GM21576 (cell line): ENCODE measurements around the gene ALDH16A1.

Experiments used
- ATAC-seq: cut with Tn5 transposase; IDR thresholded peaks from one replicate; pipeline ENCODE4 v1.9.1; 2021; ENCODE audit warnings: mild to moderate bottlenecking, moderate library complexity; ENCODE audit not compliant: unreplicated experiment

Gene ALDH16A1

DNA sequence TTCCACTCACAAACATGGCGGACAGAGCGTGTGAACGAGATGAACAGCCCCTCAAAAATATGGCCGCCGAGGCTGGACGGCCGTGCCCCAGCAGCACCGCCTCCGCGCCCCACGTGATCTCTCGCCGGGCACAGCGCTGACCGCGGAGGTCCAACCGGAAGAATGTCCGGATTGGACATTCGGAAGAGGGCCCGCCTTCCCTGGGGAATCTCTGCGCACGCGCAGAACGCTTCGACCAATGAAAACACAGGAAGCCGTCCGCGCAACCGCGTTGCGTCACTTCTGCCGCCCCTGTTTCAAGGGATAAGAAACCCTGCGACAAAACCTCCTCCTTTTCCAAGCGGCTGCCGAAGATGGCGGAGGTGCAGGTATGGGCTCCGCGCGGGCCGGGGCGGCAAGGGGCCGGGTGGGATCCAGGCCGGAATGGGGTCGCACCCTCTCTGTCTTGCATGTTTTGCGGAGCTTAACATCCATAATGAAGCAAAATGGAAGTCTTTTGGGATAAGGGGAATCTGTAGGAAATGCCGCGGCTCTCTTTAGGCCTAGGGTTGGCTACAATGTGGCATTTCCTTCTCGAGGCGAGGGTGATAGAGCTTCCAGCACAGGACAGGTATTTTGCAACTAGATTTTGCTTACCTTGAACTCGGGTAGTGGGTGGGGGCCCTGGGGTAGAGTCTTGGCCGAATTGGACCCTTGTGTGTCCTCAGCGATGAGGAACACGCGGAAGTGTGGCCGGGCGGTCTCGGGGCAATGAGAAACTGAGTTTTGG lies 34.4 kb downstream of the ALDH16A1 start, which contains the start of gene RPL13A:
RPL13A (plus strand) TSS at position 332 of the 769 bp plus-strand sequence; CDS start at position 354, 22 bp downstream.
- peak; percentile 75 for ATAC-seq

DNA sequence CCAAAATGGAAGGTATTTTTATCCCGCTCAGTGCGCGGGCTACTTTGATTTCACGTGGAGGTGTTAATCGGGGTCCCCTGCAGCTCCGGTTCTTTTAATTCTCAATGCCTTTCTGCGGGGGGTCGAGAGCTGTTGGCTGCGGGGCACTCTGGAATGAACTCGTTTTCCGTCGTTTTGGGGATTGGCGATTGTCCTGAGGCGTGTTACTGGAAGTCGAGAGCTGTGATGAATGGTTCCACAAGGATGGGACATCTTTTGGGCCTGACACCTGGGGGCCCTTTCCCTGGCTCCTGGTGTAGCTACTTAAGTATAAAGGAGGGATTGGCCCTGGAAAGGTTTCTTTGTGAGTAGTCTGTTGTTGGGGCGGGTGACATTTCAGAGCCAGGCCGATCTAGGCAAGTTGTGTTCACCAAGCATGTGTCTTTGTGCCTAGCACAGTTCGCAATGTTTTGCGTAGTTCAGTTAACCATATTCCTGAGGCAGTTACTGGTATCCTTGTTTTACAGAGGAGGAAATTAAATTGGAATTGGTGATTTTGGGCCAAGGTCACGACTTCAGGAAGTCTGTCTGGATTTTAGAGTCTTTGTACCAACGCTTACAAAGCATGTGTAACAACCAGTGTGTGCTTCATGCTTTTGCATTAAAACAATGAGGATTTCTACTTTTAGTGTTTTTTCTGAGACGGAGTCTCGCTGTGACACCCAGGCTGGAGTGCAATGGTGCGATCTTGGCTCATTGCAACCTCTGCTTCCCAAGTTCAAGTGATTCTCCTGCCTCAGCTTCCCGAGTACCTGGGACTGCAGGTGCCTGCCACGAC lies 35.2 kb downstream of the ALDH16A1 start:
- ATAC-seq: no peak

DNA sequence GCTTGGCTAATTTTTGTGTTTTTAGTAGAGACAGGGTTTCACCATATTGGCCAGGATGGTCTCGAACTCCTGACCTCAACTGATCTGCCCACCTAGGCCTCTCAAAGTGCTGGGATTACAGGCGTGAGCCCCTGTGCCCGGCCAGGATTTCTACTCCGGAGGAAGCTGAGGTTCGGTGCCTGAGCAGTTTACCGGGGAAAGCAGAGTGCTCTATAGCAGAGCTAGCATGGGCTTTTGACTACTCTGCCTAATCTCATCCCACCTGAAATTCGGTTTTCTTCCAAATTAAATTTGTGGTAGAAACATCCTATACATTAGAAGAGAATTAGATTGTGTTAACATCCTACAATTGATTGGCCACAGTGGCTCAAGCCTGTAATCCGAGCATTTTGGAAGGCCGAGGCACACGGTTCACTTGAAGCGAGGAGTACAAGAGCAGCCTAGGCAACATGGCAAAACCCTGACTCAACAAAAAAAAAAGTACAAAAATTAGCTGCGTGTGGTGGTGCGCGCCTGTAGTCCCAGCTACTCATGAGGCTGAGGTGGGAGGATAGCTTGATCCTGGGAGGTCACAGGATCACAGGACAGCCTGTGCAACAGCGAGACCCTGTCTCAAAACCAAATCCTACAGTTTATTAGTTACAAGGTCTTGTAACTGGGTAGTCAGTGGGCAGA lies 36.0 kb downstream of the ALDH16A1 start:
- no peak for ATAC-seq

DNA sequence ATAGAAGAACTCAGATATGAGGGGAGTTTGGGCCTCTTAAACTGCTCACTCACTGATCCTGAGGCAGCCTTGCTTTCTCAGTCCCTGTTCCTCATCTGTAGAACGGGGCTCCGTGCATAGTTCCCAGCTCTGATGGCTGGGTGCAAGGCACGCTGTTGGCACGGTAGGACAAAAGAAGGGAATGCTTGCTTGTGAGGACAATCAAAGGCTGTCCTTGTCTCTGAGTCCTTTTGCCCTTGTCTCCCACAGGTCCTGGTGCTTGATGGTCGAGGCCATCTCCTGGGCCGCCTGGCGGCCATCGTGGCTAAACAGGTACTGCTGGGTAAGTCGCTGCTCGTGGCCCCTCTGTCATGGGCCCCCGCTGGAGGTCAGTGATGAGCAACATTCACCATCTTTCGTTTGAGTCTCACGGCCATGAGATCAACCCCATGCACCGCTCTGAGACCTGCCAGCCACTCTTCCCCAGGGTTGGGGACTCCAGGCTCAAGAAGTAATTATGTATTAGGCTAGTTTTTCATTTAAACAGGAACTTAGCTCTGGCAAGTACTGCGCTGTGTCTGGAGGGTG lies 36.7 kb downstream of the ALDH16A1 start:
- no peak for ATAC-seq

DNA sequence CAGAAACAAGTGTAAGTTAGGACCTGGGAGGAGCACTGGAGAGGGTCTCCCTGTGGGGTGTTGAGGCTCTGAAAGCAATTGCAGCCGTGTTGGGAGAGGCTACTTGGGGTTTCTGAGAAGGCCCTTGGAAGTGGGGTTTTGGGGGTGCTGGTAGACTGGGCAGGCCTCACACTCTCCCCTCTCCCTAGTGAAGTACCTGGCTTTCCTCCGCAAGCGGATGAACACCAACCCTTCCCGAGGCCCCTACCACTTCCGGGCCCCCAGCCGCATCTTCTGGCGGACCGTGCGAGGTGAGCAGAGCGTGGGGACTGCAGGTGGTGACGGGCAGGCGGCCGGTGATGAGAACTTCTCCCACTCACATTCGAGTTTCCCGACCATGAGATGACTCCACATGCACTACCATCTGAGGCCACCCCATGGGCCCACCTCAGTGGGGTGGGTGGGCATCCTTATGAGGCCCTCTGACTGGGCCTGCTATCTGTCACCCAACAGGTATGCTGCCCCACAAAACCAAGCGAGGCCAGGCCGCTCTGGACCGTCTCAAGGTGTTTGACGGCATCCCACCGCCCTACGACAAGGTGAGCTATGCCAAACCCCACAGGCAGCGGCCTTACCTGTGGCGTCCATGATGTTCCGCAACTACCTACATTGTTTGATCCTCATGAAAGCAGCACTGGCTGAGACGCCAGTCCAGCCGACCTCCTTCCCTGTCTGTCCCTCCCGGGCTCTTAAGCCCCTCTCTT lies 37.4 kb downstream of the ALDH16A1 start:
- no peak for ATAC-seq

DNA sequence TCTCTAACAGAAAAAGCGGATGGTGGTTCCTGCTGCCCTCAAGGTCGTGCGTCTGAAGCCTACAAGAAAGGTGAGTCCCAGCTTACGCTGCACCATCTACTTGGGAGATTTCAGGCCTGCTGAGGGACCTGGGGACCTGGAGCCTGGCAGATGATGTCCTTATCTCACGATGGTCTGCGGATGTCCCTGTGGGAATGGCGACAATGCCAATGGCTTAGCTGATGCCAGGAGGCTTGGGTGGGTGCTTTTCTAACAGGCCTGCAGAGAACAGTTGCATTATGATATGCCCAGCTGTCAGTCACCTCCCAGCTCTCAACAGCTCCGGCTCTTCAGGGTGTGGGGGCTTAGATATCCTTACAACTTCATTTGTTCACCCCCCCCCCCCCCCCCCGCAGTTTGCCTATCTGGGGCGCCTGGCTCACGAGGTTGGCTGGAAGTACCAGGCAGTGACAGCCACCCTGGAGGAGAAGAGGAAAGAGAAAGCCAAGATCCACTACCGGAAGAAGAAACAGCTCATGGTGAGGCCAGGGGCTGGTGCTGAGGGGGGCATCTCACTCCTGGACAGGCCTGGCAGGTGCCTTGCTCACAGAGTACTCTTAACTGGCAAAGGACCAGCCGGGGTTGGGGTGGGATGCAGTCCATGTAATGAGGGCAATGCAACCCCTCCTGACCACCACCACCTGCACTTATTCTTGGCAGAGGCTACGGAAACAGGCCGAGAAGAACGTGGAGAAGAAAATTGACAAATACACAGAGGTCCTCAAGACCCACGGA lies 38.2 kb downstream of the ALDH16A1 start:
- ATAC-seq: no peak

DNA sequence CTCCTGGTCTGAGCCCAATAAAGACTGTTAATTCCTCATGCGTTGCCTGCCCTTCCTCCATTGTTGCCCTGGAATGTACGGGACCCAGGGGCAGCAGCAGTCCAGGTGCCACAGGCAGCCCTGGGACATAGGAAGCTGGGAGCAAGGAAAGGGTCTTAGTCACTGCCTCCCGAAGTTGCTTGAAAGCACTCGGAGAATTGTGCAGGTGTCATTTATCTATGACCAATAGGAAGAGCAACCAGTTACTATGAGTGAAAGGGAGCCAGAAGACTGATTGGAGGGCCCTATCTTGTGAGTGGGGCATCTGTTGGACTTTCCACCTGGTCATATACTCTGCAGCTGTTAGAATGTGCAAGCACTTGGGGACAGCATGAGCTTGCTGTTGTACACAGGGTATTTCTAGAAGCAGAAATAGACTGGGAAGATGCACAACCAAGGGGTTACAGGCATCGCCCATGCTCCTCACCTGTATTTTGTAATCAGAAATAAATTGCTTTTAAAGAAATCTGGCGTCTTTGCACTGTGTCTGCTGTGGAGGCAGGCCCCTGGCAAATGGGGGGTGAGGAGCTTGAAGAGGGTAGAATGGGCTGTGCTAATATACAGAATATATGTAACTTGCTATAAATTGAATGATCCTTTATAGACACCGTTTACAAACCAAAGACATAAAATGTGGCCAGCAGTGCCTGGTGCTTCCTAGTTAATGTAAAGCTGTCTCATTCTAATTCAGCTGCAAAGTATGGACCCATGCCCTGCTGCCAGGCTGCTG lies 39.0 kb downstream of the ALDH16A1 start:
- no peak for ATAC-seq

DNA sequence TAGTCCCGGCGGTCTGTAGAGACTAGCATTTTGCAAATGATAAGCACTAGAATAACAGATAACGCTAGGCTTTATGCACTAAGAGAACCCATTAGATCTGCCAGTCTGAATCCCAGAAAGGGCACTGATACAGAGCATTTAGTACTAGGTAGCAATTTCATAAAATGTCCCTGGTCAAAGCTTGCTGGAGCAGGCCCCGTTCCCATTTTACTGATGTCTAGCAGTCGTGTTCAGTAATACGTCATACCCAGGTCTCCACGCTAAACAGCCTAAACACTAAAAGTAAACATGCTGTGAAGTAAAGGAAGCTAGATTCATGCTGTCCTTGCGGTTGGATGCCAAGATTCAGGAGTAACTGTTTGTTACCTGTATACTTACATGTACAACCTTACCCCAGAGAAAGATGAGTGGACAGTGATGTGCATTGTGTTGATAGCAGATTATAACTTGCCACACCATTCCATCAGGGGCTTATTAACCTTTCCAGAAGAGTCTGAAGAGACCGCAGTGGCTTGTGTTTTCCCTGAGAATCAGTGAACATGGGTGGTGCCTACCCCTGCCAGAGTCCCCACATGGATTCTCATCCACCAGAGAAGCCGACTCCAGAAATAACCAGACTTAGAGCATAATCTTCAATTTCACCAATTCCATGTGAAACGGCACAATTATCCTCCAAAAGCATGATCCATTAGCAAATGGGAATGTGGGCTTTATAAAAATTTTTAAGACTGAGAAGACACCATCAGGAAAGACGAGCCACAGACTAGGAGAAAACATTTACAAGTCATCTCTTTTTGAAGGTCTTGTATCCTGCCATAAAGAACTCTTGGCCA lies 39.8 kb downstream of the ALDH16A1 start:
- ATAC-seq: no peak

DNA sequence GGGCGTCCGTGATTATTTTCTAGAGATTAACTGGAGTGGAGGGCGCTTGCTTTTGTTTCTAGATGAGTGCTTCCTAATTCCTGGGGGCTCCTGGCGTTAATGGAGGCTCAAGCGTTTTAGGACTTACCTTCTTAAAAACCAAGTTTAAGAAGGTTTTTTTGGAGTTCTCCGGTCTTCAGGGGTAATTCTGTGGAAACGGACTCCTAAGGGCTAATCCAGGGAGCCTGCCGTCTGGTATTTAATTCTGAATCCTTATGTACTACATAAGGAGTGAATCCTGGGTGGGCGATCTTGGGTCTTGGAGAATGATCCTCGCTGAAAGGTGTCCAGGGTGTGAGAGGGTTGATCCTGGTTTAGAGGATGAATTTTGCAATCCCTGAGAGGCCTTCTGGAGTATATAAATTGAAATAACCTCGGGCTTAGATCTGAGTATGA lies 43.6 kb downstream of the ALDH16A1 start:
- no peak for ATAC-seq

DNA sequence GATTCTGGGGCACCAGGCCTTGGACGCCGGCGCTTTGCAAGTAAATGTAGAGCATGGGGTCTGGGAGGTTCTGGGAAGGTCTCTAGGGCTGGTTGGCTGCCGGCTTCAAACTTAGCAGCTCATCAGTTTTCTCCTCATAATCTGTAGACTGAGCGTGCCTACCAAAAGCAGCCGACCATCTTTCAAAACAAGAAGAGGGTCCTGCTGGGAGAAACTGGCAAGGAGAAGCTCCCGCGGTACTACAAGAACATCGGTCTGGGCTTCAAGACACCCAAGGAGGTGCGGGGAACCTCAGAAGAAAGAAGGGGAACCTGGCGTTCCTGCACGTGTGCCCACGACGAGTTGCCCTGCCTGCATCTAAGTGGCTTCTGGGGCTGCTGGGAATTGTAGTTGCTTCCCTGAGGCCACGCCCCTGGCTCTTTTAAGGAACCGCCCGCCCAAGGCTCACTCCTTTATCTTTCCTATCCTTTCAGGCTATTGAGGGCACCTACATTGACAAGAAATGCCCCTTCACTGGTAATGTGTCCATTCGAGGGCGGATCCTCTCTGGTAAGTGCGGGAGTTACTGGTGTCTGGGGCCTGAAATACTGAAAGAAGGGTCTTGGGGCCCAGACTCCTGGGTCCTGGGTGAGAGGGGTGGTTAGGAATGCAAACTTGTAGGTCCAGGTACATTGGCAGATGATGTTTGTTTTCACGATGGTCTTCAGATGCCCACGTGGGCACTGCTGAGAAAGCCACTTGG lies 44.2 kb downstream of the ALDH16A1 start:
- no peak for ATAC-seq

DNA sequence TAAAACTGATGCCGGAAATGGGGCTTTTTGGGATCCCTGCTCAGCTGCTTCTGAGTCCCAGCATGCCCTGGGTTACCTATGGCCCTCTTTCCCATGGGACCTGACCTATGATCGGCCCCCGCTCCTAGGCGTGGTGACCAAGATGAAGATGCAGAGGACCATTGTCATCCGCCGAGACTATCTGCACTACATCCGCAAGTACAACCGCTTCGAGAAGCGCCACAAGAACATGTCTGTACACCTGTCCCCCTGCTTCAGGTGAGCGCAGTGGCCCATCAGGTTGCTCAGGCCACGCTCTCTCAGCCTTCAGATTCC lies 44.7 kb downstream of the ALDH16A1 start:
- no peak for ATAC-seq

DNA sequence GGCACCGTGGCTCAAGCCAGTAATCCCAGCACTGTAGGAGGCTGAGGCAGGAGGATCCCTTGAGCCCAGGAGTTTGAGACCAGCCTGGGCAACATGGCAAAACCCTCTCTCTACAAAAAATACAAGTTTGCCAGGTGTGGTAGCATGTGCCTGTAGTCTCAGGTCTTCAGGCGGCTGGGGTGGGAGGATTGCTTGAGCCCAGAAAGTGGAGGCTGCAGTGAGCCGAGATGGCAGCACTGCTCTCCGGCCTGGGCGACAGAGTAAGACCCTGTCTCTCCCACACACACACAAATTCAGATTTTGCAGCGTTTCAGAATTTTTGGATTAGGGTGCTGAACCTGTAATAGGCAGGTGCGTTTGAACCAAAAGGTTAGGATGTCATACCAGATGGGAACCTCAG lies 45.5 kb downstream of the ALDH16A1 start:
- no peak for ATAC-seq

DNA sequence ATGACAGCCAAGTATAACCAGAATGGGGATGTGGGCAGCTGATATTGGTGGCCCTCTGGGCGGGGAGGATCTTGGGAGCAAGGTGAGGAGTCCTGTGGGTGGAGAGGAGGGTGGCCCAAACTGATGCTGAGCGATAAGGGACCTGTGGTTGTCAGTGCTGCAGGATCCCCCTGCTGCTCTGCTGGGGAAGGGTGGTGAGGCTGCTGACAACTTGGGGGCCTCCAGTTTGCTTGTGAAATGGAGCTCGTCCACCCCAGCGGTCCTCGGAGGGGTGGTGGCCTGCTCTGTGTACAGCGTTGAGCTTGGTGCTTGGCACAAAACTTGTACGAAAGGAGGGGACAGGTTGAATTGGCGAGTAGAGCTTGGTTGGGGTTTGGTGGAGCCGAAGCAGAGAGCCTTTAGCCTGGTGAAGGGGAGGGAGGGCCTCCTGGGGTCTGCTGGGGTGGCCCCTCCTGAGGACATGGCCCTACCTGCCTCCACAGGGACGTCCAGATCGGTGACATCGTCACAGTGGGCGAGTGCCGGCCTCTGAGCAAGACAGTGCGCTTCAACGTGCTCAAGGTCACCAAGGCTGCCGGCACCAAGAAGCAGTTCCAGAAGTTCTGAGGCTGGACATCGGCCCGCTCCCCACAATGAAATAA lies 46.1 kb downstream of the ALDH16A1 start:
- ATAC-seq: no peak

DNA sequence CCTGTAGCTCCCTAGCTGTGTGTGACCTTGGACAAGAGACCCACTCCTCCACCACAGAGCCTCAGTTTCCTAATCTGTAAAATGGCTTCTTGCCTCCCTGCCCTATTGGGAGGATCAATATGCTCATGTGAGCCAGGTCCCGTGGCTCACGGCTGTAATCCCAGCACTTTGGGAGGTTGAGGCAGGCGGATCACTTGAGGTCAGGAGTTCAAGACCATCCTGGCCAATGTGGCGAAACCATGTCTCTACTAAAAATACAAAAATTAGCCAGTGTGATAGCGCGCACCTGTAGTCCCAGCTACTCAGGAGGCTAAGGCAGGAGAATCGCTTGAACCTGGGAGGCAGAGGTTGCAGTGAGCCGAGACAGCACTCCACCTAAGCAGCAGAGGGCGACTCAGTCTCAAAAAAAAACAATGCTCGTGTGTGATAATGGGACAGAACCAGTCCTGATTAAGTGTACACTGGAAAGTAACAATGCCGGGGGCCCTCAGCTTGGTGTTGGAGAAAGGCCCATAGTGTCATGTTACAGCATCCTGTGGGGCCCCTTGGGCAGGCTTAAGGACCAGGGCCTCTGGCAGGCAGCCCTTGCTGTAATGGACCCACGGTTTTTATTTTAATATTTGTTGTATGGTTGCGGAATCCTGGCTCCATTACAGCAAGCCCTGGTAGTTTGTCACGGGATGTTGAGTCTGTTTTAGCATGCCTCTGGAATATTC lies 50.0 kb downstream of the ALDH16A1 start:
- no peak for ATAC-seq

DNA sequence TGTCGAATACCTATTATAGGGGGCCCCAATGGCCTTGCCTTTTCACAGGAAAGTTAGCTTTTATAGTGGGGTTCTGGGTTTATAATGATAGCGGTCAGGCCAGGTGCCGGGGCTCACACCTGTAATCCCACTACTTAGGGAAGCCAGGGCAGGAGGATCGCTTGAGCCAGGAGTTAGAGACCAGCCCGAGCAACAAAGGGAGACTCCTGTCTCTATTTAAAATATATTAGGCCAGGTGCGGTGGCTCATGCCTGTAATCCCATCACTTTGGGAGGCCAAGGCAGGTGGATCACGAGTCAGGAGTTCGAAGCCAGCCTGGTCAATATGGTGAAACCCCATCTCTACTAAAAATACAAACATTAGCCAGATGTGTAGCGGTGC lies 50.5 kb downstream of the ALDH16A1 start:
- ATAC-seq: no peak

DNA sequence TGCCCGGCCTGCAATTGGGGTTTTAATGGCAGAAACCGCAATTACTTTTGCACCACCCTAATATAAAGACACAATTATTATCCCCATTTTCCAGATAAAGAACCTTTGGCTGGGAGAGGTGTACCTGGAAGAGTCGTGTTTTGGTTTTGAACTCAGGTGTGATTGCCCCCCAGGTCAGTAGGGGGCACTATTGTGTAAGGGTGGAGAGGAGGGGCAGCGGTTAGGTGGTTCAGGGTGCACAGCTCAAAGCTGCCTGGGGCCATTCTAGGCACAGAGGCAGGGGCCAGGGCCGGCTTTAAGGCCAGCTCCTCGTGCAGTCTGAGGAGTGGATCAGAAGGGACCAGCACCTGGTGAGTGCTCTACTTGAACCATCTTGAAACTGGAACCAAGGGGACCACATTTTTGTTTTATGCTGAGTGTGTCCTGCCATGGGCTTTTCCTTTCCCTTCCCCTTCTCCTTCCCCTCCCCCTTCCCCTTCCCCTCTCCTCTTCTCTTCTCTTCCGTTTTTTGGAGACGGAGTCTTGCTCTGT lies 53.6 kb downstream of the ALDH16A1 start:
- no peak for ATAC-seq
